AG10803 (cell line): ENCODE measurements around the gene ADAMTS10.
"Not testable (repeated sequence)": the region's sequence is repeated elsewhere in the genome, so short reads cannot be mapped to it uniquely, and the experiment has no call there.

ENCODE experiments used
- DNase-seq: peaks from one replicate; pipeline ENCODE4 v3.0.0; 2010; ENCODE audit warnings: low read depth
- H3K4me3 ChIP-seq: 2 replicates; pipeline ENCODE4 v1.5.1; 2011; ENCODE audit warnings: mild to moderate bottlenecking, low read length, control low read depth
- CTCF ChIP-seq: conservative IDR thresholded peaks from 2 replicates; pipeline ENCODE4 v1.5.1; 2011; ENCODE audit warnings: mild to moderate bottlenecking, low read length, control low read depth, inconsistent platforms

The ADAMTS10 gene

GRCh38 chr19:8638078-8638619 lies 27.6 kb upstream of the ADAMTS10 start:
- no peak overlapping the region for H3K4me3 ChIP-seq
- DNase-seq = peak; percentile 61
- no peak for TF ChIP-seq CTCF

GRCh38 chr19:8637070-8637469 lies 26.6 kb upstream of the ADAMTS10 start:
- H3K4me3 ChIP-seq = not testable (repeated sequence)
- DNase-seq = peak; percentile 12

- no peak overlapping the region for H3K4me3 ChIP-seq
- no peak for TF ChIP-seq CTCF
- peak; percentile 76 for DNase-seq
Observed at GRCh38 chr19:8635422-8635821, 24.9 kb upstream of the ADAMTS10 start.

- TF ChIP-seq CTCF = no peak
- peak; percentile 64 for DNase-seq
- no peak overlapping the region for H3K4me3 ChIP-seq
Observed at GRCh38 chr19:8631425-8631819, 20.9 kb upstream of the ADAMTS10 start.

- TF ChIP-seq CTCF = no peak
- DNase-seq = no peak
- no peak overlapping the region for H3K4me3 ChIP-seq
Observed at GRCh38 chr19:8630796-8631424, 20.4 kb upstream of the ADAMTS10 start.

- TF ChIP-seq CTCF = no peak
- no peak within 1 kb of the TSS for H3K4me3 ChIP-seq
- DNase-seq = no peak
Observed at GRCh38 chr19:8629996-8630683, 19.6 kb upstream of the ADAMTS10 start, which contains the start of gene NFILZ. TSS of gene NFILZ (plus strand) at chr19:8630633. CDS start at chr19:8676766, 46,133 bp downstream.

- TF ChIP-seq CTCF = no peak
- H3K4me3 ChIP-seq = no peak overlapping the region
- no peak for DNase-seq
Observed at GRCh38 chr19:8629184-8629583, 18.7 kb upstream of the ADAMTS10 start.
